Eye (tissue), 1 donor: ENCODE measurements around the gene CAMKMT.

Source experiments
- DNase-seq: peaks from one replicate; pipeline ENCODE4 v3.0.0-alpha.2; 2015

The CAMKMT gene

GRCh38 chr2:44663471-44664073 is 301.8 kb downstream of the CAMKMT start:
- DNase-seq = no peak

- DNase-seq = no peak
Observed at GRCh38 chr2:44668336-44668735, 306.6 kb downstream of the CAMKMT start.

GRCh38 chr2:44671276-44671675 is 309.5 kb downstream of the CAMKMT start:
- no peak for DNase-seq

- peak; percentile 54 for DNase-seq
Observed at GRCh38 chr2:44671916-44672315, 310.2 kb downstream of the CAMKMT start.

- DNase-seq = no peak
Observed at GRCh38 chr2:44672431-44672830, 310.7 kb downstream of the CAMKMT start.

GRCh38 chr2:44674473-44675284 is 312.9 kb downstream of the CAMKMT start:
- DNase-seq = no peak

GRCh38 chr2:44676379-44676778 is 314.6 kb downstream of the CAMKMT start:
- DNase-seq = no peak

GRCh38 chr2:44679584-44679983 is 317.8 kb downstream of the CAMKMT start:
- DNase-seq = no peak

GRCh38 chr2:44679990-44680389 is 318.2 kb downstream of the CAMKMT start:
- DNase-seq = no peak

GRCh38 chr2:44680424-44680971 is 318.8 kb downstream of the CAMKMT start:
- DNase-seq = no peak

GRCh38 chr2:44680983-44681531 is 319.3 kb downstream of the CAMKMT start:
- peak; percentile 79 for DNase-seq

- no peak for DNase-seq
Observed at GRCh38 chr2:44682459-44682858, 320.7 kb downstream of the CAMKMT start.

- no peak for DNase-seq
Observed at GRCh38 chr2:44684559-44684958, 322.8 kb downstream of the CAMKMT start.

GRCh38 chr2:44686561-44686960 is 324.8 kb downstream of the CAMKMT start:
- DNase-seq = no peak

GRCh38 chr2:44687686-44688455 is 326.1 kb downstream of the CAMKMT start:
- no peak for DNase-seq

- no peak for DNase-seq
Observed at GRCh38 chr2:44688456-44689124, 326.8 kb downstream of the CAMKMT start.

GRCh38 chr2:44689516-44689915 is 327.8 kb downstream of the CAMKMT start:
- no peak for DNase-seq

GRCh38 chr2:44691174-44691785 is 329.5 kb downstream of the CAMKMT start:
- DNase-seq = no peak

- DNase-seq = no peak
Observed at GRCh38 chr2:44692821-44693220, 331.1 kb downstream of the CAMKMT start.

- DNase-seq = no peak
Observed at GRCh38 chr2:44700824-44701223, 339.1 kb downstream of the CAMKMT start.

GRCh38 chr2:44705356-44705755 is 343.6 kb downstream of the CAMKMT start:
- peak; percentile 74 for DNase-seq

GRCh38 chr2:44705876-44706480 is 344.2 kb downstream of the CAMKMT start:
- peak; percentile 94 for DNase-seq
